ENCODE data around the gene STARD3.

GRCh38 chr17:39684369-39685192 lies 47.6 kb downstream of the STARD3 start:
- TF ChIP-seq POLR2AphosphoS5 (IDR thresholded peaks at IDR 0.05; ENCODE audit: borderline replicate concordance, low read depth, low read length) (no peak), EZH2 (IDR thresholded peaks at IDR 0.05) (no peak), FOXP2 (optimal IDR thresholded peaks at IDR 0.05; ENCODE audit: control extremely low read depth, extremely low read length, insufficient read depth) (no peak)
